ENCODE data around the gene ZNF555.

Gene ZNF555

GRCh38 chr19:2806736-2807378, 34.4 kb upstream of the ZNF555 start:
- H4K20me1 ChIP-seq (ENCODE audit: insufficient read depth): no peaks in the 10 kb centered on the region
- H3K27me3 ChIP-seq (ENCODE audit: insufficient read depth, low read depth): no peaks in the 10 kb centered on the region
- H3K36me3 ChIP-seq (ENCODE audit: insufficient read depth): no peaks in the 10 kb centered on the region; the same call in 1 of the 2 replicates
- no peak overlapping the region for H3K4me3 ChIP-seq (IDR thresholded peaks at IDR 0.05; ENCODE audit: insufficient read depth, low read depth, low read length)
- no peak overlapping the region for H3K4me2 ChIP-seq
- H3K4me1 ChIP-seq (ENCODE audit: low read depth, poor library complexity, severe bottlenecking): no peaks in the 10 kb centered on the region
- H3K9ac ChIP-seq: no peak overlapping the region
- H3K79me2 ChIP-seq (ENCODE audit: insufficient read depth, low read depth): no peaks in the 10 kb centered on the region
- no peak for TF ChIP-seq CTCF (conservative IDR thresholded peaks at IDR 0.05; ENCODE audit: low read depth, low read length)
- no peak overlapping the region for H3K27ac ChIP-seq
- no peak overlapping the region for H2AFZ ChIP-seq (ENCODE audit: low read depth)

DNA sequence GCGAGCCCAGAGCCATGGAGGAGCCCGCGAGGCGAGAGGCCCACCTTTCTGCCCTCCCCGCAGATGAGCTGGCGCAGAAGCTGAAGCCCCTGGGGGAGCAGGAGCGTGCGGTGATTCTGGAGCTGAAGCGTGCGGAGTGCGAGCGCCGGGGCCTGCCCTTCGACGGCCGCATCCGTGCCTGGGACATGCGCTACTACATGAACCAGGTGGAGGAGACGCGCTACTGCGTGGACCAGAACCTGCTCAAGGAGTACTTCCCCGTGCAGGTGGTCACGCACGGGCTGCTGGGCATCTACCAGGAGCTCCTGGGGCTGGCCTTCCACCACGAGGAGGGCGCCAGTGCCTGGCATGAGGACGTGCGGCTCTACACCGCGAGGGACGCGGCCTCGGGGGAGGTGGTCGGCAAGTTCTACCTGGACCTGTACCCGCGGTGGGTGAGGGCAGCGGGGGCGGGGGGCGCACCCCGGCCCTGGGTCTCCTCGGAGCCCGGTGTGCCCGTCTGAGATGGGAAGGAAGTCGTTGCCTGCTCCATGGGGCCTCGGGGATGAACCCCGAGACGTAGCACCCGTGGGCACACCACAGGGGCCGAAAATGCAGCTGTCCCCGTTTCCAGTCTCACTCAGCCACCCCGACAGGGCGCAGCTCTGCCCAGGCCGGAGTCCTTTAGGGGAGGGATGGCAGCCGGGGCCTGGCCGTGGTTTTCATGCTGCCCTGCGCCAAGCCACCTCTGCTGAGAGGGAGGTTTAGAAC, 33.7 kb upstream of the ZNF555 start:
- no peaks in the 10 kb centered on the region; the same call in 1 of the 2 replicates for H3K36me3 ChIP-seq (ENCODE audit: insufficient read depth)
- H3K4me3 ChIP-seq (IDR thresholded peaks at IDR 0.05; ENCODE audit: insufficient read depth, low read depth, low read length): no peak overlapping the region
- no peak overlapping the region for H3K9ac ChIP-seq
- H3K27me3 ChIP-seq (ENCODE audit: insufficient read depth, low read depth): no peaks in the 10 kb centered on the region
- H2AFZ ChIP-seq (ENCODE audit: low read depth): no peak overlapping the region
- TF ChIP-seq CTCF (conservative IDR thresholded peaks at IDR 0.05; ENCODE audit: low read depth, low read length): no peak
- H3K27ac ChIP-seq: no peak overlapping the region
- H3K79me2 ChIP-seq (ENCODE audit: insufficient read depth, low read depth): no peaks in the 10 kb centered on the region
- no peaks in the 10 kb centered on the region for H3K4me1 ChIP-seq (ENCODE audit: low read depth, poor library complexity, severe bottlenecking)
- no peak overlapping the region for H3K4me2 ChIP-seq
- no peaks in the 10 kb centered on the region for H4K20me1 ChIP-seq (ENCODE audit: insufficient read depth)

DNA sequence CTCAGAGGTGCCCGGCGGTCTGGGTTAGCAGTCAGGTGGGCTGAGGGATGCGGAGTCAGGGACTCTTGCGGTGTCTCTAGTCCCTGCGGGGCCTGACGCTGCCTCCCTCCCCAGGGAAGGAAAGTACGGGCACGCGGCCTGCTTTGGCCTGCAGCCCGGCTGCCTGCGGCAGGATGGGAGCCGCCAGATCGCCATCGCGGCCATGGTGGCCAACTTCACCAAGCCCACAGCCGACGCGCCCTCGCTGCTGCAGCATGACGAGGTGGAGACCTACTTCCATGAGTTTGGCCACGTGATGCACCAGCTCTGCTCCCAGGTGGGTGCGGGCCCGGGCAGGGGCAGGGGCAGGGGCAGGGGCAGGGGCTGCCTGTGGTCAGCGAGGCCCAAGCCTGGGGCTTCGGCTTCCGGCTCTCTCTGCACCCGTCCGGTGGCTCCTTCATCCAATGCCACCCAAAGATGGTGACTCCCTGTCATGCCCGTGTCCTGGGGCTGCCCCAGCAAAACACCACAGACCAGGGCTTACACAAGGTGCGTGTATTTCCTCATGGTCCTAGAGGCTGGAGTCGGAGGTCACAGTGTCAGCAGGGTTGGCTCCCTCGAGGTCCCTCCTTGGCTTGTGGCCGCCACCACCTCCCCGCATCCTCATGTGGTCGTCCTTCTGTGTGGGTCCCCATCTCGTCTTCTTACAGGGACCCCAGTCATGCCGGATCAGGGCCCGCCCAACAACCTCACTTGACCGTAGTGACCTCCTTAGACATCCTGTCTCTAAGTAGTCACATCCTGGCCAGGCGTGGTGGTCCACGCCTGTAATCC, 32.9 kb upstream of the ZNF555 start:
- H3K27me3 ChIP-seq (ENCODE audit: insufficient read depth, low read depth): no peaks in the 10 kb centered on the region
- H3K4me3 ChIP-seq (IDR thresholded peaks at IDR 0.05; ENCODE audit: insufficient read depth, low read depth, low read length): no peak overlapping the region
- H2AFZ ChIP-seq (ENCODE audit: low read depth): no peak overlapping the region
- H3K79me2 ChIP-seq (ENCODE audit: insufficient read depth, low read depth): no peaks in the 10 kb centered on the region
- TF ChIP-seq CTCF (conservative IDR thresholded peaks at IDR 0.05; ENCODE audit: low read depth, low read length): no peak
- H3K36me3 ChIP-seq (ENCODE audit: insufficient read depth): no peaks in the 10 kb centered on the region; the same call in 1 of the 2 replicates
- H4K20me1 ChIP-seq (ENCODE audit: insufficient read depth): no peaks in the 10 kb centered on the region
- no peak overlapping the region for H3K9ac ChIP-seq
- H3K4me1 ChIP-seq (ENCODE audit: low read depth, poor library complexity, severe bottlenecking): no peaks in the 10 kb centered on the region
- H3K27ac ChIP-seq: no peak overlapping the region
- no peak overlapping the region for H3K4me2 ChIP-seq

DNA sequence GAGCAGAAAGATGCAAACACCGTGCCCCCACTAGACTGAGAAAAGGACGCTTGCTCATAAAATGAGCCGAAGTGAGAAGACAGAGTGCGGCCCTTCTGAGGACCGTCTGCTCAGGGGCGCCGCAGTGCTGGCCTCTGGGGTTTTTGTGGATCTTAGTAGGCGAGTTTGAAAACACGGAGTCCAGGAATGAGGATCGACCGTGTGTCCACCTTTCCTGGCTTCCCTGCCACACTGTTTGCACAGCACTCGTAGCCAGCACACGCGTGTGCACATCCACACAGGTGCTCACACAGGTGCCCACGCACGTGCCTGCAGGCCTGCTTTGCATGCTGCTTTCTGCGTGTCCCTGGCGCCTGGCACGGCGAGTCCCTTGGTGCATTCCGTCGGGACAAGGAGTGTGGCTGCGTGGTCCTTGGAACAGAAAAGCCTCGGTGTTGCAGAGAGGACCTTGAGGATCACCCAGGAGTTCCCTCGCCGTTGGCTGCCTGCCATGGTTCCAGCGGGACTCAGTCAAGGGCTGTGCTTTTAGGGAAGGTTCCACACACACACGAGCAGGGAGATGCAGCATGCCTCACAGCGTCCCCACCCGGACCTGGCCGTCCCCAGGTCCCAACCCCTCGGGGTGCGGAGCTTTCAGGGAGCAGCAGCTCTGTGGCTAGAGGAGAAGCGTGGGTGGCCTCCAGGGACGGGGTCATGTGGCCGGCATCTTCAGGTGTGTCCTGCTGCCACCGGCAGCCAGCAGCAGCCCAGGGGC, 31.7 kb upstream of the ZNF555 start:
- no peaks in the 10 kb centered on the region; the same call in 1 of the 2 replicates for H3K36me3 ChIP-seq (ENCODE audit: insufficient read depth)
- no peak overlapping the region for H3K4me3 ChIP-seq (IDR thresholded peaks at IDR 0.05; ENCODE audit: insufficient read depth, low read depth, low read length)
- no peak overlapping the region for H3K9ac ChIP-seq
- H3K27ac ChIP-seq: no peak overlapping the region
- no peak for TF ChIP-seq CTCF (conservative IDR thresholded peaks at IDR 0.05; ENCODE audit: low read depth, low read length)
- no peaks in the 10 kb centered on the region for H3K4me1 ChIP-seq (ENCODE audit: low read depth, poor library complexity, severe bottlenecking)
- H3K79me2 ChIP-seq (ENCODE audit: insufficient read depth, low read depth): no peaks in the 10 kb centered on the region
- H4K20me1 ChIP-seq (ENCODE audit: insufficient read depth): no peaks in the 10 kb centered on the region
- no peaks in the 10 kb centered on the region for H3K27me3 ChIP-seq (ENCODE audit: insufficient read depth, low read depth)
- no peak overlapping the region for H3K4me2 ChIP-seq
- H2AFZ ChIP-seq (ENCODE audit: low read depth): no peak overlapping the region
